ENCODE measurements around the gene CDH8. TPM values are rescaled to one million over a fixed set of nuclear protein-coding genes. Genes with fewer than 3 reads are reported as not detected.

Gene CDH8
- total and polyA plus RNA-seq, 2 donors (not counting 3 experiments of a cell fraction or from before 2014, with no cell fraction given), result not detected

GRCh38 chr16:61763991-61764390, 272.2 kb downstream of the CDH8 start:
- Histone ChIP-seq H3K79me2 (ENCODE audit: control insufficient read depth, insufficient read depth, low read length) (no peaks in the 10 kb centered on the region), H3K4me1 (ENCODE audit: control insufficient read depth, extremely low read depth, insufficient read depth, low read length) (no peaks in the 10 kb centered on the region), H3K4me3 (replicated peaks in 1 of 3; ENCODE audit: insufficient read depth in 1 of 3, low read depth in 1 of 3, low read length in 3 of 3) (no peak overlapping the region), H3K4me2 (ENCODE audit: insufficient read depth, low read length) (no peak overlapping the region), H3K9me3 (replicated peaks; ENCODE audit: control insufficient read depth, insufficient read depth, low read length) (no peaks in the 10 kb centered on the region), H4K20me1 (replicated peaks; ENCODE audit: control insufficient read depth, extremely low read depth, insufficient read depth, low read length) (no peaks in the 10 kb centered on the region), H3K27me3 (ENCODE audit: control insufficient read depth in 2 of 2, insufficient read depth in 2 of 2, low read length in 2 of 2) (no peaks in the 10 kb centered on the region), H3K27ac (ENCODE audit: insufficient read depth, low read depth, low read length) (no peak overlapping the region), H3K9me1 (replicated peaks; ENCODE audit: control insufficient read depth, extremely low read depth, insufficient read depth, low read length) (no peaks in the 10 kb centered on the region), H2AFZ (ENCODE audit: low read depth, low read length) (no peak overlapping the region), H3K36me3 (ENCODE audit: control insufficient read depth in 2 of 2, extremely low read depth in 1 of 2, insufficient read depth in 2 of 2, low read length in 2 of 2) (no peaks in the 10 kb centered on the region), H3K9ac (replicated peaks; ENCODE audit: extremely low read depth, insufficient read depth, low read length) (no peak overlapping the region)
- no peak for FAIRE-seq
- no peak for DNase-seq (ENCODE audit: low read depth, low spot score)
- TF ChIP-seq MYC (IDR thresholded peaks at IDR 0.05; ENCODE audit: low read depth, low read length), result no peak
- no peak for TF ChIP-seq EZH2 (IDR thresholded peaks at IDR 0.05; ENCODE audit: borderline replicate concordance, low read depth, low read length, severe bottlenecking)
- no peak for TF ChIP-seq FOS (IDR thresholded peaks at IDR 0.05; ENCODE audit: borderline replicate concordance, insufficient read depth, low read length)
- no peak for TF ChIP-seq POLR2AphosphoS5 (IDR thresholded peaks at IDR 0.05; ENCODE audit: insufficient read depth, low read depth, low read length)
- no peak for TF ChIP-seq POLR2A (IDR thresholded peaks at IDR 0.05; ENCODE audit: low read depth, low read length)
- no peak for TF ChIP-seq MAX (IDR thresholded peaks at IDR 0.05; ENCODE audit: insufficient read depth, insufficient read length)
- TF ChIP-seq CTCF (IDR thresholded peaks at IDR 0.05; ENCODE audit: extremely low read depth in 1 of 2, insufficient read depth in 1 of 2, low read depth in 1 of 2, low read length in 2 of 2), result no peak
- no peak for TF ChIP-seq JUN (IDR thresholded peaks at IDR 0.05; ENCODE audit: borderline replicate concordance, insufficient read depth, insufficient read length, low read depth)
- no peak for TF ChIP-seq GATA2 (IDR thresholded peaks at IDR 0.05; ENCODE audit: insufficient read depth, insufficient read length, low read depth, low read length)
- POLR2A ChIA-PET, result no interaction called here
- dilution Hi-C loops (cut with MboI; ENCODE audit: extremely low pct_ligation_motif_present, low sequenced_read_pairs) (no loop called here), intact Hi-C loops (cut with micrococcal nuclease) (no loop called here)
- CTCF ChIA-PET, result no interaction called here
- no TSS peak for BruUV-seq (replicated peaks)
